Smooth muscle cell (in vitro differentiated cells): ENCODE results near the gene PTPN2. TPM values are rescaled to one million over a fixed set of nuclear protein-coding genes. Genes with fewer than 3 reads are reported as not detected.

ENCODE experiments used
- DNase-seq: peaks from one replicate; lab custom pipeline; 2025; ENCODE audit not compliant: unreplicated experiment; lab: John Stamatoyannopoulos, UW
- H2AFZ ChIP-seq: fragments of 200-600 bp; sonication (generic); 2 replicates; pipeline ENCODE4 v1.6.0; 2016; ENCODE audit warnings: antibody characterized with exemption, low read depth, mild to moderate bottlenecking
- H3F3A ChIP-seq: fragments of 200-600 bp; sonication (generic); 2 replicates; pipeline ENCODE4 v1.6.0; 2017; ENCODE audit warnings: antibody characterized with exemption, low read depth
- H3K27ac ChIP-seq: fragments of 200-600 bp; sonication (generic); 2 replicates; pipeline ENCODE4 v1.5.1; 2016; ENCODE audit warnings: low read depth, mild to moderate bottlenecking
- H3K27me3 ChIP-seq: fragments of 200-600 bp; sonication (generic); 2 replicates; pipeline ENCODE4 v1.6.1; 2016; ENCODE audit warnings: low read depth, mild to moderate bottlenecking
- H3K36me3 ChIP-seq: fragments of 200-600 bp; sonication (generic); 2 replicates; pipeline ENCODE4 v1.5.1; 2016; ENCODE audit warnings: low read depth
- H3K4me1 ChIP-seq: fragments of 200-600 bp; sonication (generic); 2 replicates; pipeline ENCODE4 v1.5.1; 2016; ENCODE audit warnings: low read depth
- H3K4me2 ChIP-seq: fragments of 200-600 bp; sonication (generic); 2 replicates; pipeline ENCODE4 v1.6.0; 2016; ENCODE audit warnings: mild to moderate bottlenecking
- H3K4me3 ChIP-seq: fragments of 200-600 bp; sonication (generic); 2 replicates; pipeline ENCODE4 v1.5.1; 2016; ENCODE audit warnings: mild to moderate bottlenecking
- H3K79me2 ChIP-seq: fragments of 200-600 bp; sonication (generic); 2 replicates; pipeline ENCODE4 v1.6.0; 2016; ENCODE audit warnings: low read depth, mild to moderate bottlenecking
- H3K9ac ChIP-seq: fragments of 200-600 bp; sonication (generic); 2 replicates; pipeline ENCODE4 v1.6.0; 2016; ENCODE audit warnings: low read depth
- H3K9me3 ChIP-seq: fragments of 200-600 bp; sonication (generic); replicated peaks from 2 replicates; pipeline ENCODE4 v1.5.1; 2016; ENCODE audit warnings: low read depth
- H4K20me1 ChIP-seq: fragments of 200-600 bp; sonication (generic); 2 replicates; pipeline ENCODE4 v1.6.0; 2016; ENCODE audit warnings: low read depth
- WGBS: methylation state at CpG from one replicate; pipeline ENCODE4 v1.1.7; 2016; ENCODE audit warnings: low lambda C conversion rate; 5-methylcytosine and 5-hydroxymethylcytosine counted together
- polyA plus RNA-seq: library from polyadenylated mRNA; unstranded; fragments of >200 nt; fragmentation: Nextera tagmentation; extraction: Ambion mirVana; gene quantifications from 2 replicates; pipeline ENCODE4 v1.2.1, GENCODE V29; 2016
- total RNA-seq: library from RNA; depleted of rRNA; stranded (reverse); fragments of >200 nt; gene quantifications from 2 replicates; pipeline ENCODE4 v1.2.3, GENCODE V29; 2014
- TF ChIP-seq, protein P1 (sequence below): fragments of 200-600 bp; sonication (generic); IDR thresholded peaks from 2 replicates; pipeline ENCODE4 v1.5.1; 2017; ENCODE audit warnings: borderline replicate concordance, mild to moderate bottlenecking, antibody characterized with exemption; ENCODE audit not compliant: insufficient read depth, poor library complexity, severe bottlenecking

PTPN2 gene
- total and polyA plus RNA-seq, 2 experiments from 2014 or later: 17.1 to 48.7 TPM

DNA sequence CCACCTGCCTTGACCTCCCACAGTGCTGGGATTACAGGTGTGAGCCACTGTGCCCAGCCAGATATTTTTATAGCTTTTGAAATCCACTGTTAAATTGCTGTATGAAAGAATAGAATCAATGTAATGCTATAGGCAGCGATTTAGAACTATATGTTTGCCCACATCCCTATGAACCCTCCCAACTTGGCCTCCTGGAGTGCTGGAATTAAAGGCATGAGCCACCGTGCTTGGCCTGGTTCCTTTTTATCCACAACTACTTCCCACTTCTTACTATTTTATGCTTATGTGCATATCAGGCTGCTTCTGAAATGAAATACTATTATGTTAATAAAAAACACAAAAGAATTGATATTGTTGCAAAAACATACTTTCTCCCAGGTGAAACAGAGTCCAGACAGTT, 11.6 kb upstream of the PTPN2 start:
- no peak for DNase-seq
- no peak overlapping the region for H3K4me3 ChIP-seq
- H3K27me3 ChIP-seq: peaks cover 3% of the 10 kb centered on the region
- H4K20me1 ChIP-seq: no peaks in the 10 kb centered on the region
- H3F3A ChIP-seq: no peaks in the 10 kb centered on the region
- H3K79me2 ChIP-seq: no peaks in the 10 kb centered on the region
- no peak overlapping the region for H3K27ac ChIP-seq
- H3K4me2 ChIP-seq: no peak overlapping the region
- H3K9ac ChIP-seq: no peak overlapping the region
- no peak overlapping the region for H2AFZ ChIP-seq
- WGBS: 68% methylated on average over 2 of the region's 2 CpGs
- TF ChIP-seq, protein P1, sequence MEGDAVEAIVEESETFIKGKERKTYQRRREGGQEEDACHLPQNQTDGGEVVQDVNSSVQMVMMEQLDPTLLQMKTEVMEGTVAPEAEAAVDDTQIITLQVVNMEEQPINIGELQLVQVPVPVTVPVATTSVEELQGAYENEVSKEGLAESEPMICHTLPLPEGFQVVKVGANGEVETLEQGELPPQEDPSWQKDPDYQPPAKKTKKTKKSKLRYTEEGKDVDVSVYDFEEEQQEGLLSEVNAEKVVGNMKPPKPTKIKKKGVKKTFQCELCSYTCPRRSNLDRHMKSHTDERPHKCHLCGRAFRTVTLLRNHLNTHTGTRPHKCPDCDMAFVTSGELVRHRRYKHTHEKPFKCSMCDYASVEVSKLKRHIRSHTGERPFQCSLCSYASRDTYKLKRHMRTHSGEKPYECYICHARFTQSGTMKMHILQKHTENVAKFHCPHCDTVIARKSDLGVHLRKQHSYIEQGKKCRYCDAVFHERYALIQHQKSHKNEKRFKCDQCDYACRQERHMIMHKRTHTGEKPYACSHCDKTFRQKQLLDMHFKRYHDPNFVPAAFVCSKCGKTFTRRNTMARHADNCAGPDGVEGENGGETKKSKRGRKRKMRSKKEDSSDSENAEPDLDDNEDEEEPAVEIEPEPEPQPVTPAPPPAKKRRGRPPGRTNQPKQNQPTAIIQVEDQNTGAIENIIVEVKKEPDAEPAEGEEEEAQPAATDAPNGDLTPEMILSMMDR: no peak
- no peaks in the 10 kb centered on the region for H3K4me1 ChIP-seq
- no peaks in the 10 kb centered on the region for H3K9me3 ChIP-seq
- no peaks in the 10 kb centered on the region for H3K36me3 ChIP-seq

DNA sequence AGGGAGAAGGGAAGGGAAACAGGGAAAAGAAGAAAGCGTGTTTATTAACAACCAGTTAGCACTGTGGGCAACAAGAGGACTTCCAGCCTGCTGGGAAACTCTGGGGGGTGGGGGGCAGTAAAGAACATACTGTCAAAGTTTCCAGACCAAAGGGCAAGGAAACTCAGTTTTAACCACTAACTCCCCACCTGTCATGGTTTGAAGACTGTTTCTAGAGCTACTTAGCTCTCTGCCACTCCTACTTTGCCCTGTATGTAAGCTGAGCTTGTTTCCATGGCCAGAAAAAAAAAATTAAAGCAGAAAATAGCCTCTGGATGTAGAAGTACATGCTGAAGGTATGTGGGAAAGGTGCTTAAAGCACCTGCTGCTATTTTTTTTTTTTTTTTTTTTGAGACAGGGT, 11.0 kb upstream of the PTPN2 start:
- no peaks in the 10 kb centered on the region for H3K79me2 ChIP-seq
- WGBS: 91% methylated on average over 1 of the region's 1 CpG

DNA sequence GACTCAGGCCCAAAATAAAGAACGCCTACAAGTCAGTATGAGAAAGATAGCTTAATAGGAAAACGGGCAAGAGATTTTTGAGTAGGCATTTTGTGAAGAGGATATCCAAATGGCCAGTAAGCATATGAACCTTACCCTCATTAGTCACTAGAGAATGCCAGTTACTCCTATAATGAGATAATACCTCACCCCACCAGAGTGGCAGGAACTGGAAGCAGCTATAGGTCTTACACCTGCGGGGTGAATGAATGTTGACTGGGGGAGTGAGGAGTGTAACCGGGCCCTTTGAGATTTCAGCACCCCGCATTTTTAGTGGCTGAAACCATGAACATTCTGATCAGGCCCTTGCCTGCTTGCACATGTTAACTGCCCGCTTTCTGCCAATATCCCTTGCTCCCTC, 7.5 kb upstream of the PTPN2 start:
- H3K4me3 ChIP-seq: no peak overlapping the region
- 90% methylated on average over 6 of the region's 6 CpGs for WGBS
- no peaks in the 10 kb centered on the region for H3K36me3 ChIP-seq
- H3K9me3 ChIP-seq: no peaks in the 10 kb centered on the region
- no peak for DNase-seq
- H3K4me1 ChIP-seq: no peaks in the 10 kb centered on the region
- no peak overlapping the region for H3K9ac ChIP-seq
- H3K27me3 ChIP-seq: no peaks in the 10 kb centered on the region
- H2AFZ ChIP-seq: no peak overlapping the region
- H3K4me2 ChIP-seq: no peak overlapping the region
- TF ChIP-seq, protein P1: no peak
- H4K20me1 ChIP-seq: no peaks in the 10 kb centered on the region
- no peaks in the 10 kb centered on the region for H3F3A ChIP-seq
- no peak overlapping the region for H3K27ac ChIP-seq
- H3K79me2 ChIP-seq: no peaks in the 10 kb centered on the region

More for the DNA sequence above, 11.0 kb upstream of the PTPN2 start:
- Histone ChIP-seq H3K4me3 (no peak overlapping the region), H3F3A (no peaks in the 10 kb centered on the region), H3K9me3 (no peaks in the 10 kb centered on the region), H3K4me2 (no peak overlapping the region), H3K9ac (no peak overlapping the region), H3K27me3 (peaks cover 3% of the 10 kb centered on the region), H3K27ac (no peak overlapping the region), H3K4me1 (no peaks in the 10 kb centered on the region), H2AFZ (no peak overlapping the region), H3K36me3 (no peaks in the 10 kb centered on the region), H4K20me1 (no peaks in the 10 kb centered on the region)
- TF ChIP-seq, protein P1: no peak
- no peak for DNase-seq

DNA sequence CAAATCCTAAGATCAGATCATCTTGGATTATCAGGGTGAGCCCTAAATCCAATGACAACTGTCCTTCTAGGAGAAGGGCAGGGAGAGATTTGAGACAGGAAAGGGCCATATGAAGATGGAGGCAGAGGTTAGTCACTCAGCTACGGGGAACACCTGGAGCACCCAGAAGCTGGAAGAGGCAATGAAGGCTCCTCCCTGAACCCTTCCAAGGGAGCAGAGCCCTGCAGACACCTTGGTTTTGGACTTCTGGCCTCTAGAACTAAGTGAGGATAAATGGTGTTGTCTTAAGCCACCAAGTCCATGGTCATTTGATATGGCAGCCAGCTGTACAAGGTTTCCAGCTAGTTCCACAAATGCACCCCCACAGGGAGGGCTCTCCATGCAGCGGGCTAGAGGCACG, 6.9 kb upstream of the PTPN2 start:
- H2AFZ ChIP-seq: no peak overlapping the region
- no peaks in the 10 kb centered on the region for H3K9me3 ChIP-seq
- H3K27ac ChIP-seq: no peak overlapping the region
- WGBS: 98% methylated on average over 3 of the region's 3 CpGs
- TF ChIP-seq, protein P1: no peak
- H3K79me2 ChIP-seq: no peaks in the 10 kb centered on the region
- no peak overlapping the region for H3K4me2 ChIP-seq
- no peak overlapping the region for H3K4me3 ChIP-seq
- no peaks in the 10 kb centered on the region for H3K4me1 ChIP-seq
- H4K20me1 ChIP-seq: no peaks in the 10 kb centered on the region
- no peak overlapping the region for H3K9ac ChIP-seq
- DNase-seq: no peak
- no peaks in the 10 kb centered on the region for H3K36me3 ChIP-seq
- no peaks in the 10 kb centered on the region for H3F3A ChIP-seq
- H3K27me3 ChIP-seq: no peaks in the 10 kb centered on the region
